ENCODE results near the gene ADARB1. TPM values are rescaled to one million over a fixed set of nuclear protein-coding genes. Genes with fewer than 3 reads are reported as not detected.

The ADARB1 gene
- total RNA-seq, 1 experiment from 2014 or later = 5.0 TPM

DNA sequence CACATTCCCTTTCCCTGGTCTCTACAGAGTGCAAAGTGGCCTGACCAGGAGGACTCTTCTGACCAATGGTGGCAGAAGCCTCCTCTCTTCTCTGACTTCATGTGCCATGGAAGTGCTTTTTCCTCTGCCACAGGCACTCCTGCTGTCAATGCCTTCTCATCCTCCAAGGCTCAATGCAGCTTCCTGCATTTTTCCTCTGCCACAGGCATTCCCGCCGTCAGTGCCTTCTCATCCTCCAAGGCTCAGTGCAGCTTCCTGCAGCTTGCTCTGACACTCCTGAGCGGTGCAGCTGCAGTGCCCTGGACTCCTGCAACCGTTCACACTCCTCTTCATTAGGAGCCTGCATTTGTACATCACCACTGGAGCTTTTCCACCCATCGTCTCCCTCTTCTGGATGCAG is 4.7 kb upstream of the ADARB1 start:
- in situ Hi-C loops (cut with HindIII; ENCODE audit: low pct_unique_long_range_greater_than_20kb, low sequenced_read_pairs) = no loop called here

GRCh38 chr21:45071078-45071873 is 3.1 kb upstream of the ADARB1 start:
- no peak for DNase-seq (ENCODE audit: low read depth)
- in situ Hi-C loops (cut with HindIII; ENCODE audit: low pct_unique_long_range_greater_than_20kb, low sequenced_read_pairs) = no loop called here

More for the DNA sequence above, 4.7 kb upstream of the ADARB1 start:
- no peak for DNase-seq (ENCODE audit: low read depth)

DNA sequence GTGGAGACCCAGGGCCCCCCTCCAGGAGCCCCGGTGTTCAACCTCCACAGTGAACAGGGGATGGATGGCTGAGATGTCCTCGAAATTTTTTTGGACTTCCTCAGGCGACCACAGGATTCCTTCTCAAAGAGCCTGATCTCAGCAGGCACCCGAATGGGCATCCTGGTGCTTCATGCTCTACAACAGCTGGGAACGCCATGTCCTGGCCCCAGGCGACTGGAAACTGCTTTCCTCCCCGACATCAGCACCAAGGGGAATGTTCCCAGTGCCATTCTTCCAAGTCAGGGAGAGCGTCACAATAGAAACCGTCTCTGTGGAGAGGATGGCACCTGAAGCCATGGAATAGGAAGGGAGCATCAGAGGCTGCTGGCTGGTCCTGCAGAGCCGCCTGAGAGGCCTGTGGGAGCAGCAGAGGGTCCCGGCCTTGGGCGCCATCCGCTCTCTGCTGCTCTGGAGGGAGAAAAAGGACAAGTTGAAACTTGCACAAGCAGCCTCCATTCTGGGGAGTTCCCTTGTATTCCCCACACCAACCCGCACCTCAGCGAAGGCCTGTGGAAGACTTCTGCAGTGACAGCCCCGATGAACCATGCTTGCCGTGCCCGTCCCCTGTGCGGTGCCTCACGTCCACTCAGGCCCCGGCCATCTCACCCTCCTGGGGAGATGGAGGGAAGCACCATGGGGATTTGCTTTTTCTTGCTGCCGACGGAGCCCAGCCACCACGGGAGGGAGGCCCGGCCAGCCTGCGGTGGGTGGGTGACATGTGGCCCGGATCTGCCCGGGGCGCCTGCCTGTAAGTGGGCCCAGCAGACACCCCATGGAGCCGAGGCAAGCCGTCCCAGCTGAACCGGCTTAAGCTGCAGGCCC is 2.3 kb upstream of the ADARB1 start:
- no peak for DNase-seq (ENCODE audit: low read depth)
- in situ Hi-C loops (cut with HindIII; ENCODE audit: low pct_unique_long_range_greater_than_20kb, low sequenced_read_pairs) = no loop called here

DNA sequence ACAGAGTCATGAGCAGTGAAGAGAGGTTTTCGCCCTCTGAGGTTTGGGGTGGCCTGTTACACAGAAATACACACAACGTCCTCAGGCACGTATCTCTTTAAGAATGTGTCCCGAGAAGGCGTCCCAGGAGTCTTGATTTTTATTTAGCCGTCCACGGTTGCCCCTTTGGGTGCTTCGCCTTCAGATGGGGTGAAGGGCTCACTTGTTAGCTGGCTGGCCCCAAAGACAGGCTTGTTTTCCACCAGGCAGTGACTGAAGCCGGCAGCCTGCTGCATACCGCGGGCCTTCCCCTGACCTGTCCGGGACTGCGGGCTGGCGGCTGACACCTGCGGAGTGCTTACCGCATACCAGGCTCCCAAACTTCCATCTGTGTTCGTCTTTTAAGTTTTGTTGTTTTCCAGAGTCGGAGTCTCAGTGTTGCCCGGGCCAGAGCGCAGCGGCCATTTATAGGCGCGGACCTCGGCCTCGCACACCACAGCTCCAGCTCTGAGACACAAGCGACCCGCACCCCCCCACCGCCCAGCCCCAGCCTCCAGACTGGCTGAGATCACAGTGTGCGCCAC is 1.6 kb upstream of the ADARB1 start:
- in situ Hi-C loops (cut with HindIII; ENCODE audit: low pct_unique_long_range_greater_than_20kb, low sequenced_read_pairs) = no loop called here
- no peak for DNase-seq (ENCODE audit: low read depth)

DNA sequence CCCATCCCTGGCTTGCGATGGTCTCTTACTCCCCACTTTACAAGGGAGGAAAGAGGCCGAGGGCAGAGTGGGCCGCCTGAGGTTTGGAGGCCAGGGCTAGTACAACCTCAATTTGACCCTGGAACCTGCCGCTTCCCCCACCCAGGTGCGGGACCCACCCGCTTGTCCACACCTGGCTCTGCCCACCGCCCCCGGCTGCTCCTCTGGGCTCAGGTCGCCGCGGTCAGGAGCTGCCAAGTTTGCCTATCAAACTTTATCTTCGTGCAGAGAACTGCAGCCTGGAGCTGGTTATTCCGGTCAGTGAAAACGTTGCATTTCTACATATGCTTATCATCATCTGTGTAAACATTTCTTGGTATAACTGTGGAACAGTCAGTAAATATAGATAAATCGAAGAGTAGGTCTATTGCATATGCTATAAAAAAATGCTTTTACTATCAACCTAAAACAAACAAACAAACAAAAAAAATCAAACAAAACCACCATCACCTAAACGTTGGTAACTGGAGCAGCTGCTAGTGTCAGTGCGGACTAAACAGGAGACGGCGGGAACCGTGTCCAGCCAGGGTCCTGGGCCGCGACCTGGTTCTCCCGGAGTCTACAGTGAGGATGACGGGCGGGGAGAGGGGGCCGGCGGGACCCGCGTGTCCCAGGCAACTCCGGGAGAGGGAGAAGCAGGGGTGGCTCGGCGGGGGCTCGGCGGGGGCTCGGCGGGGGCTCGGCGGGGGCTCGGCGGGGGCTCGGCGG is 906 bp upstream of the ADARB1 start:
- in situ Hi-C loops (cut with HindIII; ENCODE audit: low pct_unique_long_range_greater_than_20kb, low sequenced_read_pairs) = no loop called here
- DNase-seq (ENCODE audit: low read depth) = peak; percentile 11

DNA sequence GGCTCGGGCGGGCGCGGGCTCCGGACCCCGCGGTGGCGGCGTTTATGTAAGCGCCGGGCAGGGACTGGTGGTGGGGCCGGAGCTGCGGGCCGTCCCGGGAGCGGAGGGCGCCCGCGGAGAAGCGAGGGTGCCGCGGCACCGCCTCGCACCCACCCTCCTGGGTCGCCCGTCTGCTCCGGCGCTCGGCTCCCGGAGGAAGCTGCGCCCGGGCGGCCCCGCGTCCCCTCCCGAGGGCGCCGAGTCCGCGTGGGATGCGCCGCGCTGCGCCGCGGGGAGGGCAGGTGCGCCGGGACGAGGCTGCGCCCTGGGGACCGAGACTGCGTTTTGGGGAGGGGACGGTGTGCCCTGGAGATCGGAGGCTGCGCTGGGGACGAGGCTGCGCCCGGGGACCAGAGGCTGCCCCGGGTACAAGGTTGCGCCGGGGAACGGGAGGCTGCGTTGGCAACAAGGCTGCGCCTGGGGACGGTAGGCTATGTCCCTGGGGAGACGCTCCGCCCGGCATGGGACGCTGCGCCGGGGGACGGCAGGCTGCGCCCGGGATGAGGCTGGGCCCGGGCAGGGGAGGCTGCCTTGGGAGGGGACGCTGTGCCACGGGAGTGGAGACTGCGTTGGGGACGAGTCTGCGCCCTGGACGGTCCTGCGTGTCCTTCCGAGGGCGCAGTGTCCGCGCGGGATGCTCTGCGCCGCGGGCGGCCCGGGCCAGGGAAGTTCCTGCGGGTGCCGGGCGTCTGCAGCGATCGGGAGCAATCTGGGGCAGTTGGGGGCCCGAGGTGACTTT is 627 bp downstream of the ADARB1 start:
- peak; percentile 42 for DNase-seq (ENCODE audit: low read depth)
- in situ Hi-C loops (cut with HindIII; ENCODE audit: low pct_unique_long_range_greater_than_20kb, low sequenced_read_pairs) = no loop called here

- in situ Hi-C loops (cut with HindIII; ENCODE audit: low pct_unique_long_range_greater_than_20kb, low sequenced_read_pairs) = no loop called here
Measured at GRCh38 chr21:45075596-45076244, 1.3 kb downstream of the ADARB1 start.

GRCh38 chr21:45076245-45076711 is 1.9 kb downstream of the ADARB1 start:
- in situ Hi-C loops (cut with HindIII; ENCODE audit: low pct_unique_long_range_greater_than_20kb, low sequenced_read_pairs) = no loop called here
- no peak for DNase-seq (ENCODE audit: low read depth)

More at GRCh38 chr21:45075596-45076244, 1.3 kb downstream of the ADARB1 start:
- no peak for DNase-seq (ENCODE audit: low read depth)

GRCh38 chr21:45078371-45078770 is 4.0 kb downstream of the ADARB1 start:
- no peak for DNase-seq (ENCODE audit: low read depth)
- in situ Hi-C loops (cut with HindIII; ENCODE audit: low pct_unique_long_range_greater_than_20kb, low sequenced_read_pairs) = no loop called here

DNA sequence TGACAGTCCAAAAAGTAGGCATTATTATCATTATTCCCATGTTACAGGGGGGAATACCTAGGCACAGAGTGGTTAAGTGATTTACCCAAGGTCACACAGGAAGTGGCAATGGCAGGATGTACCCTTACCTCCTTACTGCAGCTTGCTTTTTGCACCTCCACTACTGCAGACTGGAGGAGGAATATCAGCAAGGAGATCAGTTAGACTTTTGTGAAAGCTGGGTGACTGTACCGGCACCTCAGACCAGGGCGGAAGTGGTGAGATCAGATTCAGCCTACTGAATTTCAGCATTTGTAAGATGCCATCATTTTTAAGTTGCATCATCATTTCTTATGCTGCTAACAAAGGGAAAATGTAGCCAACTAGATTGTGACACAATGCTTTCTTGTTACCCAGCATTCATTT is 4.5 kb downstream of the ADARB1 start:
- no peak for DNase-seq (ENCODE audit: low read depth)
- in situ Hi-C loops (cut with HindIII; ENCODE audit: low pct_unique_long_range_greater_than_20kb, low sequenced_read_pairs) = no loop called here

- no peak for DNase-seq (ENCODE audit: low read depth)
- in situ Hi-C loops (cut with HindIII; ENCODE audit: low pct_unique_long_range_greater_than_20kb, low sequenced_read_pairs) = no loop called here
Measured at GRCh38 chr21:45079351-45079750, 5.0 kb downstream of the ADARB1 start.

- in situ Hi-C loops (cut with HindIII; ENCODE audit: low pct_unique_long_range_greater_than_20kb, low sequenced_read_pairs) = no loop called here
- DNase-seq (ENCODE audit: low read depth) = no peak
Measured at GRCh38 chr21:45080232-45080631, 5.9 kb downstream of the ADARB1 start.

GRCh38 chr21:45080639-45081414 is 6.4 kb downstream of the ADARB1 start:
- no peak for DNase-seq (ENCODE audit: low read depth)
- in situ Hi-C loops (cut with HindIII; ENCODE audit: low pct_unique_long_range_greater_than_20kb, low sequenced_read_pairs) = no loop called here

DNA sequence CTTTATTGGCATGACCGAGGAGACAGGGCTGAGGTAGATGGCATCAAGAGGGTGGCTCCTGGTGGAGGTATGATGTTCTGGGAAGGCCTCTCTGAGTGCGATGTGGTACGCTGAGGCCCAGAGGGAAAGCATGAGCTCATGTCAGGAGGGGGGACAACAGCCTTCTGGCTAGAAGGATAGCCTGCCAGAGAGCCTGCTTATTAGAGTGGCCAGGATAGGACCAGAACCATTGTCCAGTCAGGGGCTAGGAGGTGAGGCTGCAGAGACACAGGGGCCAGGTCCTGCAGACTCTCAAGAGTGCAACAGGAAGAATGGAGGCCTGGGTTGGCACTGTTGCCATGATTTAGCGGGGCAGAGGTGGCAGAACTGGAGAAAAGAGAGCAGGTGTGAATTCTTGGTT is 7.3 kb downstream of the ADARB1 start:
- DNase-seq (ENCODE audit: low read depth) = no peak
- in situ Hi-C loops (cut with HindIII; ENCODE audit: low pct_unique_long_range_greater_than_20kb, low sequenced_read_pairs) = no loop called here

DNA sequence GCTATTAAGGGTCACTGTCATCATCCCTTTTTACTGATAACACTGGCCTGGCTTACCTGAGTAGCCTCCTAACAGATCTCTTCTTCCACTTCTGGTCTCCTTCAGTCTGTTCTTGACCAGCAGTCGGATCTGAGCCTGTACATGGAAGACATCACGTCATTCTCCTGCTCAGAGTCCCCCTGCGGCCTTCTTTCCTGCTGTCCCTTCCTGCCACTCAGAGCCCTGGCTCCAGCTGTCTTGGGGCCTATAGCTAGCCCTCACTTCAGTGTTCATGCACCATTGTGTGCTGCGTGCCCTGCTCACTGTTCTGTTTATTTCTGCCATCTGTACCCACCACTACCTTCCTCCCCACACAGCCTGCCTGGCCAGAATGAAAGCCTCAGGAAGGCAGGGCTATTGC is 8.4 kb downstream of the ADARB1 start:
- no peak for DNase-seq (ENCODE audit: low read depth)
- in situ Hi-C loops (cut with HindIII; ENCODE audit: low pct_unique_long_range_greater_than_20kb, low sequenced_read_pairs) = no loop called here

GRCh38 chr21:45084121-45084520 is 9.7 kb downstream of the ADARB1 start:
- in situ Hi-C loops (cut with HindIII; ENCODE audit: low pct_unique_long_range_greater_than_20kb, low sequenced_read_pairs) = no loop called here

More at GRCh38 chr21:45084121-45084520, 9.7 kb downstream of the ADARB1 start:
- no peak for DNase-seq (ENCODE audit: low read depth)
